Stomach smooth muscle (tissue), 2 donors: ENCODE measurements around the gene DBN1.

ENCODE experiments used
- H3K27ac ChIP-seq: one replicate; pipeline ENCODE4 v1.7.0; 2013; ENCODE audit warnings: mild to moderate bottlenecking, low read length, inconsistent platforms
- H3K27me3 ChIP-seq, 2 donors: one replicate each; pipeline ENCODE4 v1.7.0; 2013; ENCODE audit warnings: low read length in 2 of 2; ENCODE audit not compliant: insufficient read depth in 2 of 2, control insufficient read depth in 1 of 2
- H3K36me3 ChIP-seq, 2 donors: one replicate each; pipeline ENCODE4 v1.7.0; 2013; ENCODE audit warnings: low read length in 2 of 2; ENCODE audit not compliant: control insufficient read depth in 2 of 2, insufficient read depth in 2 of 2
- H3K4me1 ChIP-seq: one replicate; pipeline ENCODE4 v1.7.0; 2013; ENCODE audit warnings: low read length; ENCODE audit not compliant: control insufficient read depth, insufficient read depth
- H3K4me3 ChIP-seq, 2 donors: one replicate each; pipeline ENCODE4 v1.7.0; 2013; ENCODE audit warnings: low read length in 2 of 2
- H3K9ac ChIP-seq, 2 donors: one replicate each; pipeline ENCODE4 v1.7.0; 2013; ENCODE audit warnings: low read length in 2 of 2, mild to moderate bottlenecking in 1 of 2
- H3K9me3 ChIP-seq, 2 donors: one replicate each; pipeline ENCODE4 v1.7.0; 2013; ENCODE audit warnings: low read length in 2 of 2; ENCODE audit not compliant: control insufficient read depth in 2 of 2
- donor health status: healthy.
- donor health status: Pancreatic carcinoma.

Gene DBN1

DNA sequence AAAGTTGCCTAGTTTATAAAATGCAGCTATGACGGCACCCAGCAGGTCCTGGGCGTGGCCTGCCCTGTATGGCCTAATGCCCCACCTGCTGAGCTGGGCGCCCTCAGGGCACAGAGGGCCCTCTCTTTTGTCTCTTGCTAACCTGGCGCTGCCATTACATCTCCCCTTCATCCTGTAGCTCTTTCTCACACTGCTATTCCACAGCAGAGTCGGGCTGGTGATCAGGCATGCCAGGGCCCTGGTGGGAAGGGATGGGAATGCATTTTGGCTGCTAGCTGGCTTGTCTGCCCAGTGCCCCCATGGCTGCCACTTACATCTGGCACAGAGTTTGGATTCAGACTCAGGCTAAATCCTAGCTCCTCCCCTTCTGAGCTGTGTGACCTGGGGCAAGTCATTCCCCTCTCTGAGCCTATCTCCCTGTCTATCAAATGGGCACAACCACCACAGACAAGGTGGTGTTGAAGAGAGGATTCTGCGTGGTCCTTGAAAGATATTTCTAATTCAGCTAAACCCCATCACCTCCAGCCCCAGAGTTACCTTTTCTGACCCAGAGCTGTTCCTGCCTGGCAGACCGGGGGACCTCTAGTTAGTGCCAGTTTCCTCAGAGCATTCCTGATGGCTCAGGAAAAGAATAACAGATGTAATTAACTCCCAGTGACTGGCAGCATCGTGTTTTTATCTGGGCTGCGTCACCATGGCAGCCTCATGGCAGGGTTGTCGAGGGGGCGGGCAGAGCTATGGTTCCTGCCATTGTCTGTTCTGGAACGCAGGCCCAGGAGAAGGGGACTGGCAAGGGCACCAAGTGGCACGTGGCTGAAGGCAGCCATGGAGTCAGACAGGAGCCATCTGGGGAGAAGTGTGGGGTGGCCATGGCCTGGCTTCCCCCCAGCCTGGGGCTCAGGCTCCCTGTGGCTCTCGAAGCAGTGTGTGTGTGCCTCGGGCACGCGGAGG, 20.5 kb downstream of the DBN1 start:
- H3K9me3 ChIP-seq: no peaks in the 10 kb centered on the region
- H3K27ac ChIP-seq: no peak overlapping the region
- no peaks in the 10 kb centered on the region for H3K36me3 ChIP-seq
- no peak overlapping the region for H3K9ac ChIP-seq
- H3K4me1 ChIP-seq: peaks cover 42% of the 10 kb centered on the region
- no peak overlapping the region for H3K4me3 ChIP-seq
- H3K27me3 ChIP-seq: peaks cover 9 to 31% of the 10 kb centered on the region in 2 donors

DNA sequence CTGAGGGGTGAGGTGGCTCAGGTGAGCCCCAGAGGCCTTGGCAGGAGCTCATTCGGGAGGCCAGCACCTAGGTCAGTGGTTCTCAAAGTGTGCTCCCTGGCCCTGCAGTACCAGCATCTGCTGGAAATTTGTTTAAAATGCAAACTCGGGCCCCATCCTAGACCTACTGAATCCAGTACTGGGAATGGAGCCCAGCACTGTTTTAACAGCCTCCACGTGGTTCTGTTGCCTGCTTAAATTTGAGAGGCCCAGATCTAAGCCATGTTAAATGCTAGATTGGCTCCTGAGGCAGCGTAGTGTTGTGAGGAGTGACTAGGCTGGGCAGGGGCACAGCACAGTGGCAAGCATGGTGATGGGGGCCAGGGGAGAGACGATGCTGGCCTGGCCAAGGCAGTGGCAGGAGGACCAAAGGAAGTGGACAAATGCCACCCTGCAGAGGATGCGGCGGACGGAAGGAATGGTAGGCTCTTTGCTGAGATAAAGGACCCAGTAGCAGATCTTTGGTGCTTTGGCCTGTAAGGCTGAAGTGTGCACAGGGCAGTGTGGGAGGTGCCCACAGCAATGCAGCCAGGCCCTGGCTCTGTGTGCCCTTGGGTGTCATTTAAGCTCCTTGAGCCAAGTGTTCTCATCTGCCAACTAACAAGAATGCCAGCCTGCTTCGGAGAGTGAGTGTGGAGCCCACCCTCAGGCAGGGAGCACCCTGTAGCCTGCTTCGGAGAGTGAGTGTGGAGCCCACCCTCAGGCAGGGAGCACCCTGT, 22.6 kb downstream of the DBN1 start:
- H3K36me3 ChIP-seq: no peaks in the 10 kb centered on the region
- peaks cover 12 to 35% of the 10 kb centered on the region in 2 donors for H3K27me3 ChIP-seq
- H3K27ac ChIP-seq: no peak overlapping the region
- H3K4me1 ChIP-seq: peaks cover 43% of the 10 kb centered on the region
- H3K4me3 ChIP-seq: no peak overlapping the region
- no peak overlapping the region for H3K9ac ChIP-seq
- H3K9me3 ChIP-seq: no peaks in the 10 kb centered on the region

DNA sequence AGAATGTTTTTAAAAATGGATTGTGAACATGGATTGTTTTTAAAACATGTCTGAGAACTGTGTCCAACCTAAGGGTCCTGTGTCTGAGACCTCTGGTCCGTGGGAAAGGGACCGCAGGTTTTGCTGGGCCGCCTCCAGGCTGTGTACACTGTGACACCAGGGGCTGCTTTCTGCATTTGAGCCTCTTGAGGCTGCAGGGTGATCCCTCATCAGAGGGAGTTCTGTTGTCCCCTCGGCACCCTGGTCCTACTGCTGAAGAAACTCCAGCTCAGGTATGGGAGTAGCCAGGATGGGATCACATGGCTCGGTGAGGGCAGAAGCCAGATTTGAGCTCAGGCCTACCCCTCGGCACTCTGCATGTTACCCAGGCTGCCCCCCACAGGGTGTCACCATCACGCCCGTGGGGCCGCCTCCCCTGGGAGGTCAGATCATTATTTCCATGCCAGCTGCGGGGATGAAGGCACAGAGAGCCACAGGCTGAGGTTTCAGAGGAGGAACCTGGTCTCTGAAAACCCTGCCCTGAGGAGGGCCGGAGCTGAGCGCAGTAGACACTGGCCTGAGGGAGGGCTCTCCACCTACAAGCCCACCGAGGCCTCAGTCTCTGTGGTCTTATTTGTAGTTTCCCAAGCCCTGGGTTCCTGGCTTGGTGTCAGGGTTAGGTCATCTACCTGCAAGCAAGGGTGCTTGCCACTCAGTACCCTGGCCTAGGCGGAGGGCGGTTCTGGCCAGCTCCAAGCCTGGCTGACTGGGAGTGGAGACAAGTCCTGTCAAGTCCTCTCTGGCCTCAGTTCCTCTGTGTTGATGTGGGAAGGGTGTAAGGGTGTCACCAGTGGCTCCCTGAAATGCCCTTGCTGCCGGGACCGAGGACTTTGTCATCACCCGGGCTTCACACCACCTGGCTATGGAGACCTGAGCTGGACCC, 24.0 kb downstream of the DBN1 start:
- no peak overlapping the region for H3K9ac ChIP-seq
- no peak overlapping the region for H3K27ac ChIP-seq
- H3K4me3 ChIP-seq: no peak overlapping the region
- H3K36me3 ChIP-seq: no peaks in the 10 kb centered on the region
- H3K4me1 ChIP-seq: peaks cover 31% of the 10 kb centered on the region
- no peaks in the 10 kb centered on the region for H3K9me3 ChIP-seq
- peaks cover 12 to 35% of the 10 kb centered on the region in 2 donors for H3K27me3 ChIP-seq

DNA sequence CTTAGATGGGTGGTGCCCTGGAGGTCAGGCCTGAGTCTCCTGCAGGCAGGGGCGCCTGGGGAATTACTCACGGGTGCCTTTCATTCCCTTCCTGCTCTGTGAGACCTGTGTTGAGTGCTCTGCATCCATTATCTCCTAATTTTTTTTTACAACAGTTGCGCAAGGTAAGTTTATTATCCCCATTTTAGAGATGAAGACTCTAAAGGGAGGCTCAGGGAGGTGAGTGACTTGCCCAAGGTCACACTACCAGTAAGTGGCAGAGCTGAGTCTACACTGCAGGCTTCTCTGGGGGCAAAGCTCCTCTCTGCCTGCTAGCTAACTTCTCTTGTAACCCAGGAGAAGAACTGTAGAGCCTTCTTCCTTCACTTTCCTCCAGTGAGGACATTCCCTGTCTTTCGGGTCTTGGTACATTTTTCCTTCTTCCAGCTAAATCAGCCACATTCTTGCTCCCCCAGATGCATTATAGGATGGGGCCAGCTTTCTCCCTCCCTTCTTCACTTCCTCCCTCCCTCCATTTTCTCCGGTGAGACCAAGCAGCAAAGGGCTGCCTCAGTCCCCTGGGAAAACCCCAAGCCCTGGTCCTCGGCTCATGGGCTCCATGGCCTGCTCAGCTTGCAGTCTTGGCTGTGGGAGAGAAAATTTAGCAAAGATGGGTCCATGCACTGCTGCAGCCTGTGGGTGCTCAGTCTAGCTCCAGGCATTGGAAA, 25.0 kb downstream of the DBN1 start:
- peaks cover 12 to 31% of the 10 kb centered on the region in 2 donors for H3K27me3 ChIP-seq
- no peaks in the 10 kb centered on the region for H3K9me3 ChIP-seq
- no peak overlapping the region for H3K27ac ChIP-seq
- H3K36me3 ChIP-seq: no peaks in the 10 kb centered on the region
- no peak overlapping the region for H3K9ac ChIP-seq
- H3K4me3 ChIP-seq: no peak overlapping the region
- H3K4me1 ChIP-seq: peaks cover 22% of the 10 kb centered on the region

DNA sequence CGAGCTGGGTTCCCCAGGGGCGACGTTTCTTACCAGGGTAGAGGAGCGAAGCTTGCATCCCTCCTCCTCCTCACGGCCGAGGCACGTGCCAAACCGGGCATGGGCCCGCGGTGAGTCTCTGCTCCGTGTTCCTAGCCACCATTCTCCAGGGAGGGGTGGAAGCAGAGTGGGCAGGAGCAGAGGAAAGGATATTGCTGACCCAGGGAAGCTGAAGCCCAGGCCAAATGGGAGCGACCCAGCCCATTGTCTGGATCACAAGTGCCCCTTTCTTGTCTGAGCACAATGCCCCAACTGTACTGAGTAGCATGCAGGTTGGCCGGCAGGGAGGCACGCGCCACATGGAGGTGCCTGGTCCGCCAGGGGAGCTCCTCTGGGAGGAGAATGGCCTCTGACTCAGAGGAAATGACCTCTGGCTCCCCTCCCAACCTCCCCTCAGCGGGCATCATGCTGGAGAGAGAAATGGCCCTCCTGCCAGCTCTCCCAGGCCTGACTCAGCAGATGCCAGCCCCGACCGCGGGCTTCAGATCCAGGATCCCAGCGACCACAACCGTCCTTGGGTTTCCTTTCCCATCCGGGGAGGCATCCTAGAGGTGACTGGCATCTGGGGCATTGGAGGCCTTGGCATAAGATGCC, 25.7 kb downstream of the DBN1 start:
- H3K36me3 ChIP-seq: no peaks in the 10 kb centered on the region
- no peaks in the 10 kb centered on the region for H3K9me3 ChIP-seq
- no peak overlapping the region for H3K27ac ChIP-seq
- H3K4me1 ChIP-seq: peaks cover 21% of the 10 kb centered on the region
- H3K4me3 ChIP-seq: peak overlapping the region in 1 of 2 donors; percentile 29
- peaks cover 12 to 28% of the 10 kb centered on the region in 2 donors for H3K27me3 ChIP-seq
- no peak overlapping the region for H3K9ac ChIP-seq

DNA sequence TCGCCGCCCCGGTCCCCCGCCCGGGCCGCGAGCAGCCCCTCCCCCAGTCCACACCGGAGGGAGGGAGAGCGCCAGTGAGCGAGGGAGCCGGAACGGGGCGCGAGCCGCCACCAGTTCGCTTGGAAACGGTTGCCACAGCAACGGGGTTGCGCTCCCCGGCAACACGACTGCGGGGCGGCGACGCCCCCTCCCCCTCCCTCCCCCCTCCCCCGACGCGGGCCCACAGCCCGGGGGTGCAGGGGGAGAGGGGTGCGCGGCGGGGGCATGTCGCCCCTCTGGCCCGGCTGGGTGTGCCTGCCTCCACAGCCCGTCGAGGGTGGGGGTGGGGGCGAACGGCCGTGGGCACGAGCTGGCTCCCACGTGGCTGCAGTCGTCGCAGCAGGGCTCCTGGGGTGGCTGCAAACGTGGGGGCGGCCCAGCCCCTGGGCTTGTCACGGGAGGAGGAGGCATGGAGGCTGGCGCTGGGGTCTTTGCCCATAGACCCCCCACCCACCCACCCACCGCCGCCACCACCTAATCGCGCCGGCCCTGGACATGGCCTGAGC, 26.3 kb downstream of the DBN1 start:
- peaks cover 11 to 28% of the 10 kb centered on the region in 2 donors for H3K27me3 ChIP-seq
- no peak overlapping the region for H3K9ac ChIP-seq
- no peak overlapping the region for H3K27ac ChIP-seq
- no peaks in the 10 kb centered on the region for H3K9me3 ChIP-seq
- peak overlapping the region; percentile 31 to 79 for H3K4me3 ChIP-seq
- H3K4me1 ChIP-seq: peaks cover 21% of the 10 kb centered on the region
- H3K36me3 ChIP-seq: no peaks in the 10 kb centered on the region

DNA sequence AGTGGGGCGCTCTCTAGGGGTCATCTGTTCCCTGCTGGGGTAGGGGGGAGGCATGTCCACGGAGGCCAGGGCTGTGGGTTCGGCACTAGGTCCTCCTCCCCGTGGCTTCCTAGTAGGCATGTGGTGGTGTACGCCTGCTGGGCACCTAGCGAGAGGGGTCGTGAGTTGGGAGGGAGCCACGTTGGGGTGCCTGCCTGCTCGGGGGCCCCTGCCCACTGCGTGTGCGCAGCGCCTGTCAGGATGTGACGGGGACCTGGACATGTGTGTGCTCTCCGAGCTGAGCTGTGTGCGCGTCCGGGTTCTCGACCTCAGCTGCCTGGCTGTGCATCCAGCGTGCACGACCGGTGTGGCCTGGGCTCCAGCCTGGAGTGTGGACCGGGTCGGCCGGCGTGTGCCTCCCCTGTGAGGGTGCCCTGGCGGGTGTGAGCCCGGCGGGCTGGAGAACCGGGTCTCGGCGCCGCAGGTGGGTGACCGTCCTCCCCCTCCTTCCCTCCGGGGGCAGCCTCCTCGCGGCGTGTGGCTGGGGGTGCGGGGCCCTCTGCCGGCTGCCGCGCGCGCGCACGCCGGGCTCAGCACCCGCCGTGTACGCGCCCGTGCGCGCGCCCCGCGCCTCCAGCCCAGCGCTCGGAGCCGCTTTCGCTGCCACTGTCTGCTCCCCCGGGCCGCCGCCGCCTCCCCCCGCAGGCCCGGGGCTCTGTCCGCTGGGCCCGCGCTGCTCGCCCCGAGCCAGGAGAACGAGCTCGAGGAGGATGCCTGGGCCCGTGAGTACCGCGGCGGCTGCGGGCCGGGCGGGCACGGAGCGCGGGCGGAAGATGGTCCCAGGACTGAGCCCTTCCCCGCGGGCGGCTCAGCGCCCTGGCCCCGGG, 27.0 kb downstream of the DBN1 start, which contains the start of gene PRR7:
PRR7 (plus strand) TSS at position 615 of the 866 bp plus-strand sequence. CDS start 8,254 bp downstream, outside the sequence.
- Histone ChIP-seq H3K36me3 (no peaks in the 10 kb centered on the region), H3K9ac (no peak within 1 kb of the TSS), H3K9me3 (no peaks in the 10 kb centered on the region), H3K4me1 (peaks cover 21% of the 10 kb centered on the region), H3K4me3 (peak within 1 kb of the TSS; percentile 52 to 79), H3K27me3 (peaks cover 10 to 28% of the 10 kb centered on the region in 2 donors), H3K27ac (no peak within 1 kb of the TSS)

DNA sequence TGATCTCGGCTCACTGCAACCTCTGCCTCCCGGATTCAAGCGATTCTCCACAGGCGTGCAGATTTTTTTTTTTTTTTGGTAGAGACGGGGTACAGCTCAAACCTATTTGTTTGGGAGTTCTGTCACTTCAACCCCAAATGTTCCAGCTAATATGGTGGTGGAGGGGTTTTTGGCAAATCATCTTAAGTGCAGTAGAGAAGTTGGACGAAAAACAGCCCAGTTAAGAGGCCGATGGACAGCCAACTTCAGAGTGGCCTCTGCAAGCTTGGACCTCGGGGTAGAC, 27.6 kb downstream of the DBN1 start:
- Histone ChIP-seq H3K9me3 (no peaks in the 10 kb centered on the region), H3K27me3 (peaks cover 8 to 28% of the 10 kb centered on the region in 2 donors), H3K4me1 (peaks cover 21% of the 10 kb centered on the region), H3K27ac (no peak overlapping the region), H3K9ac (no peak overlapping the region), H3K36me3 (no peaks in the 10 kb centered on the region), H3K4me3 (peak overlapping the region; percentile 52 to 79)
